ENCODE data around the gene WBP1.
"Not testable (repeated sequence)": the region's sequence is repeated elsewhere in the genome, so short reads cannot be mapped to it uniquely, and the experiment has no call there.

WBP1 gene

DNA sequence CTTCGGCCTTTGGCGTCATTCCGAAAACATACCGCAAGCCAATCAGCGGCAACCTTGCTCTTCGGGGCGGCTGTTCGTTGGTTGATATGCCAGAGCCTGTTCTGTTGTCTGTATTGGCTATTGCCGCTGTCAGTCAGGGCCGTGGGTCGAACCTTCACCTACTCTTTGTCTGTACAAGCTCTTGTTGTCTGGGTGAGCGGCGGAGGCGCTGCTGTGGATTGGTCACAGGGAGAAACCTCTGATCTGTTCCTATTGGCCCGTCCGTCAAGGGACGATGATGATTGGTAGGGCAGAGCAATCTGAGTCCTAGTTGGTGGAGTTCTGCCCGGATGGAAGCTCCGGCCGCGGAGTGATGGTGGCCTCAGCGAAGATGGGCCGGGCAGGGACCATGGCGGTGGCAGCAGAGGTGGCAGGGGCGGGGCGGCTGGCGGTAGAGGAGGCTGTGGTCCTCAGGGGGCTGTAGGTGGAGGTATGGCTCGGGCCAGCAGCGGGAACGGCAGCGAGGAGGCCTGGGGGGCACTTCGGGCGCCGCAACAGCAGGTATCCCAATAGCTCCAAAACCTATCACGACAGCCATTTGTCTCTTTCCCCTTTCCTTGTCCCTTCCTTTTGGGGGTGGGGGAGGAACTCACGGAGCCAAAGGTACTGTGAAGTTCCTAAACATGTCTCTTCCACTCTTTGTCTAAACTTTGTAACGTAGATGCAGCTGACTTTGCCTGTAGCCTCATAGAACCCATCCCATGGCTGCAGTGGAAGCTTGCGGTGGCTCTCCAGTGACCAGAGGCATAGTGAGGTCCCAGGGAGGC, at the start of gene WBP1:
Gene WBP1 (plus strand): TSS at position 307 of the 806 bp plus-strand sequence. CDS start 165 bp downstream, at position 472.
- DNase-seq: peak; percentile 100

GRCh38 chr2:74413001-74413698, 45.1 kb upstream of the WBP1 start:
- no peak for DNase-seq

GRCh38 chr2:74414441-74414840, 43.8 kb upstream of the WBP1 start:
- DNase-seq: no peak

DNA sequence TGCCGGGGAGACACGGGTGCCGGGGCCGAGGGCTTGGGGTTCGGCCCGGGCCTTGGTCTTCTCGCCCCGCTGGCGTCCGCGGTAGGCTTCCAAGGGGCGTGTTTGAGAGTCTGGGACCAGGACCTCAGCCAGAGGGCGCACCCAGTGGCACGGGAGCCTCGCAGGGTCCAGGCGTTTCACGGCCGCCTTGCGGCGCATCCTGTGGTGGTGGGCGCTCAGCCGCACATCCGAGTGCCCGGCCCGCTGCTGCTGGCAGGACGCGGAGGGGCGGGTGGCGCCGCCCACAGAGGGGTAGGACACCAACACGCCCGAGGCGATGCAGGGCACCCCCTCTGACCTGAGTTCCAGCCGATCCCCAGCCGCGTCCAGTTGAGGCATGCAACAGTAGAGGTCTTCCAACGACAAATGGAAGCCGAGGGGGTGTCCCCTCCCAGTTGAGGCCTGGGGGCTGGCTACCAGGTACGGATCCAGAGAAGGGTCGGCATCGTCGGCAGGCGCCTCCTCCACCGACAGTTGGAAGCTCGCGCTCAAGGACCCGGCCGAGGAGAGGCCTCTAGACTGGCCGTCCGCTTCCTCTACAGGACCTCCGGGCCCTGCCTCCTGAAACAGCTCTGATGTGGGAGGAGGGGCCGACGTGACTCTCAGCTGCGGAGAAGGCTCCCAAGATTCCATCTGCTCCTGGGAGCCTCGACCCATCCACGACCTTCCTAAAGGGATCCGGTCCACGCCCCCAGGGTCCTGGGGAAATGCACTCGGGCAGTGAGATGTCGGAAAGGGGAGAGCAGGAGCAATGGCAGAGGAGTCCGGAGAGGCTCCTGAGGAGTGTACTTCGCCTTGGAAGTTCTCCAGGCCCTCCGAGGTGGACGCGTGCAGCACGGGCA, 43.1 kb upstream of the WBP1 start:
- DNase-seq: no peak

DNA sequence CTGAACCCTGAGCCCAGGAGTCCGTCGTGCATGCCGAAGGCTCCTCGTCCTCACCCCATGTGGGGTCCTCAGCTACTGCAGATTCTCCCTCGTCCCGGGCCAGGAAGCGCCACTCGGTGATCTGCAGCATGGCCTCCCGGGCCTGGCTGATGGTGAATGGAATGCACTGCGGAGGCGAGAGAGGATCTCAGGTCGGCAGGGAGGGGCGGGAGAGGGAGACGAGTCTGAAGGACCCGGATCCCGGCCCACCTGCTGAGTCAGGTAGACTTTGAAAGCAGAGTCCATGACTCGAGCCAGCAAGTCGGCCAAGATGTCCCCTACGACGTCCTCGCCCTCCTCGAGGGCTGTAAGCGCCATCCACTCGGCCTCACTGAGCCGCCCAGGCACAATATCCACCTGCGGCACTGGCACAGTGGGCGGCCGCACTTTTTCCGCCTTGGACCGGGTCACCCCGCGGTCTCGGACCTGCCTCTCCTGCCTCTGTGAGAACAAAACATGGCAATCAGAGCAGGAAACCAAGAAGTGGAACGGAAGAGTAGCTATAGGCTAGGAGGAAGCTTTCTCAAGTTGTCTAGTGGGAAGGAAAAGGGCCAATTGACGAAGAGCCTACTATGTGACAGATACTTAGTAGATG, 42.4 kb upstream of the WBP1 start:
- DNase-seq: no peak

GRCh38 chr2:74416778-74417177, 41.5 kb upstream of the WBP1 start:
- DNase-seq: no peak

DNA sequence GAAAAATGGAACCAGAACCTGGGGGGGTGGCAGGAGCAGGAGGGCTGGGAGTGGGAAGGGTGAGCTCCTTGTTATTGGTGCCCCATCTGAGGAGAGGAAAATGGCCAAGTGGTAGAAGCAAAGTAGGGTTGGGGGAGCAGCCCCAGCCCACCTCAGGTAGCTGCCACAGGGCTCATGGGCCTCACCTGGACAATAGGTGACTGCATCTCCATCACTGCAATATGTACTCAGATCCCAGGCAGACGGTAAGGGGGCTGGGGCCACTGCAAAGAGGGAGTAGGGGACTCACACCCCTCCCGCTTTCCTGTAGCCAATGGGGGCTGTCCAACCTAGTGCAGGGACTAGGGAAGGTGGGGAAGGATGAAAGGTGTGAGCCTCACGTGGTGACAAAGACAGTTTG, 41.0 kb upstream of the WBP1 start:
- no peak for DNase-seq

- DNase-seq: no peak
Observed at GRCh38 chr2:74417763-74418162, 40.5 kb upstream of the WBP1 start.

DNA sequence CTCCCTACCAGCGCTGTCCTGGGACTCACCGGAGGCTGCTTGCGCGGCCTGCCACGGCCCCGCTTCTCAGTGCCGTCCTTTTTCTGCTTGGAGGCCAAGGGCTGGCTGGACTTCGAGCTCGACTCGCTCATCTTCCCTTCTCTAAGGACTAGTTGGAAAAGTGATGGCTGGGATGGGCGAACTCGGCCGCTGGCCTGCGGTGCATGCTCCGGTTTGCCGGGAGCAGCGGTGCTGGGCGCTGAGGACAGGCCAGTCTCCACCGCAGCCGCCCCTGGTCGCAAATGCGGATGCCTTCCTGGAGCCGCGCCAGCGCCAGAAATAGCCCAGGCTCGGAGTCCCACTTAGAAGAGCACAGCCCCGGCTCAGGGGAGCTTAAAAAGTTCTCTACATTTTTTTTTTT, 39.9 kb upstream of the WBP1 start:
- no peak for DNase-seq

DNA sequence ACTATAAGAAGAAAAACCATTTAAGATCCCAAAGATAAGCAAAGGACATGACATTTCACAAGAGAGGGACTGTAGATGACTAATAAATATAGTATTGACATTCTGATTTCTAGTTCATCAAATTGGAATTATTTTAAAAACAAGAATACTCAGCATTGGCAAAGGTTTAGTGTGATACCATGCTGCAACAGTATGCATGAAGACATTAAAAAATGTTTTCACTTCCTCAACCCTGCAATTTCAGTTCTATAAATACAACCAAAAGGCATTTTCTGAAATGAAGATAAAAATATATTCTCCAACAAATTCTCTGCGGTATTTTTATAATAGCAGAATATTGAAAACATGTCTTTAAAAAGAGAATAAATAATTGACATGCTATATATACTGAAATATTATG, 38.9 kb upstream of the WBP1 start:
- no peak for DNase-seq

DNA sequence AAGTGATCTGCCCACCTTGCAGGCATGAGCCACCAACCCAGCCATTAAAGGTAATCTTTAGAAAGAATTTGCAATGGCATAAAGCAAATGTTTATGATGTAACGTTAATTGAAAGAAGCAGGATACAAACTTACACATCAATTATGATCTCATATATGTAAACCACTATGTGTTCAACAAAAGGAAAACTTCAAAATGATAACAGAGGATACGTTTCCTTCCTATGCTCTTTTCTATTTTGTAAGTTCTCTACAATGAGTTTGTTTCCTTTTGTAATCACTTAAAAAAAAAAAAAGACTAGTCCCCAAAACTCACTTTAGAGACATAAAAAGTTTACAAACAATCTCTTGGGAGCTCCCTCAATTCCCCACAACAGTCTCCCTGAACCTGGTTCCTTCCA, 38.2 kb upstream of the WBP1 start:
- no peak for DNase-seq

DNA sequence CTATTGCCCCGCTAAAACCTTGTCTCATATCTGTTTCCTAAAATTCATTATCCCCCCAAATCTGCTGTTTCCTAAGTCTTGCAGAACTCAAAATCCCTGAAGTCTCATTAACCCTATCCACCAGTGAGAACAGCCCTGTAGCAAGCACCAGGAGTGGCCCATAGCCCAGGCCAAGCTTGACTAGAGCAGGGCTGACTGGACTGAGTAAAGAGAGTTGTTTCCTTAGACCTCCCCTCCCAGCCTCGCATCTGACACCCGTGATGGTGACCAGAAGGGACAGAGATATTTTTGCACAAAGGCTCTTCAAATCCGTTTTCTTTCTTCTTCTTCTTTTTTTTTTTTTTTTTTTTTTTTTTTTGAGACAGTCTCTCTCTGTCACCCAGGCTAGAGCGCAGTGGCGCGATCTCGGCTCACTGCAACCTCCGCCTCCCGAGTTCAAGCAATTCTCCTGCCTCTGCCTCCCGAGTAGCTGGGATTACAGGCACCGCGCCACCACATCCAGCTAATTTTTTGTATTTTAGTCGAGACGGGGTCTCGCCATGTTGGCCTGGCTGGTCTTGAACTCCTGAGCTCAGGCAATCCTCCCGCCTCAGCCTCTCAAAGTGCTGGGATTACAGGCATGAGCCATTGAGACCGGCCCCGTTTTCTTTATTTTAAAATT, 37.7 kb upstream of the WBP1 start:
- DNase-seq: not testable (repeated sequence)

- DNase-seq: peak; percentile 95
Observed at GRCh38 chr2:74421221-74421870, 36.9 kb upstream of the WBP1 start, which contains the start of the genes C2orf81 and WDR54. Gene C2orf81 (minus strand): TSS chr2:74421619. CDS start chr2:74421560, 59 bp downstream. Gene WDR54 (plus strand): TSS chr2:74421730. CDS start chr2:74422154, 424 bp downstream.

- DNase-seq: no peak
Observed at GRCh38 chr2:74423231-74424095, 34.8 kb upstream of the WBP1 start.

DNA sequence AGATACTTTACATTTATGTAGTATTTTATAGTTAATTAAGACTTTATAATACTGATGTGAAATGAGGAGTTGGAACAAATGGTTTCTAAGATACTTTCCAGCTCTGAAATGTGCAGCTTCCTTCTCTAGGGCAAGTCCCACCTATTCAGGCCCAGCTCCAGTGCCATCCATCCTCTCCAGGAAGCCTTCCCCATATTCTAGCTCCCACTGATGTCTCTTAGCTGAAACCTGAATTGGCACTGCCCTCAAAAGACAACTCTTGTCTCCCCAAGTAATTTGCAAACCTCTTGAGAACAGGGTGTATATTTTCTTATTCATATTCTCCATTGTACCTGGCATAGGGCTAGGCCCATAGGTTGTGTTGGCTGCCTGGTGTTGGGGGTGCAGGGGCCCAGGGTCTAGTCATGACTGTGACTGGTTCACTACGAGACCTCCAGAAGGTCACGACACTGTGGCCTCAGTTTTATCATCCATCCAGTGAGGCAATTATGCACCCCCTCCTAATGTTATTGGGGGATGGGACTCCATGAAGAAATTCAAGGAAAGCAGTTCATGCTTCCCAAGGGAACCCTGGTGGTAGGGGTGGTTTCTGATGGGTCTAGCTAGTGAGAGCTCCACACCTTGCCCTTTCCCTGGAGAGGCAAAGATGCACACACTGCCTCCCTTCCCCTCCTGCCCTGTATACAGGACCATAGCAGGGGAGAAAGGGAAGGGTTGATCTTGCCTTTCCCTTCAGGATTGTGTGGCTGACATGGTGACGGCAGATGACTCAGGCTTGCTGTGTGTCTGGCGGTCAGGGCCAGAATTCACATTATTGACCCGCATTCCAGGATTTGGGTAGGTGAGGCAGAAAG, 33.9 kb upstream of the WBP1 start:
- no peak for DNase-seq

DNA sequence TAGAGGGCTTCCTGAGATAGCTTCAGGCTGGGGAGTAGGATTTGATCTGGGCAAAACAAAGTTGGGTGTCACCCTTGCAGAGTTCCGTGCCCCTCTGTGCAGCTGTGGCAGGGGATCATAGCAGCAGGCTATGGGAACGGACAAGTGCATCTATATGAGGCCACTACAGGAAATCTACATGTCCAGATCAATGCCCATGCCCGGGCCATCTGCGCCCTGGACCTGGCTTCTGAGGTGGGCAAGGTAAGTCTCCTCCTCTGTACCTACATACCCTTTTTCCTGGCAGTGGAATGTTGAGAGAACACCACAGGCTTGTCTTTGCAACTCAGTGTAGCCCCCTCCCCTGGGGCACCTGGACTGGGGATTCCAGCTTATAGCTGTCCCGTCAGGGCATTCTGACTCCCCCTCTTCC, 33.2 kb upstream of the WBP1 start:
- no peak for DNase-seq

DNA sequence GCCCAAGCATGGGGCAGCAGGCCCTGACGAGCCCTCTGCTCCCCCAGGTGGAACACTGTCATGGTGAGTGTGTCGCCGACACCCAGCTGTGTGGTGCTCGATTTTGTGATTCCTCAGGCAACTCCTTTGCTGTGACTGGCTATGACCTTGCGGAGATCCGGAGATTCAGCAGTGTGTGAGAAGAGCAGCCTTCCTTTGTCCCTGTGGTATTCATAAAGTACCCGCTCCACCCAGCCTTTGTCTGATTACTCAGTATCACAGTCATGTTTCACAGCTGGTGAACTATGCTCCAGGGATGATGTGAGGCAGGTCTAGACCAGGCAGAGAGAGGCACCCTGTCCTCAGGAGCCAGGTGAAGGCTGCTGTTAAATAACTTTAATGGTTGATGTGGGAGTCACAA, 32.7 kb upstream of the WBP1 start:
- DNase-seq: no peak

- DNase-seq: no peak
Observed at GRCh38 chr2:74426181-74426758, 32.0 kb upstream of the WBP1 start.

DNA sequence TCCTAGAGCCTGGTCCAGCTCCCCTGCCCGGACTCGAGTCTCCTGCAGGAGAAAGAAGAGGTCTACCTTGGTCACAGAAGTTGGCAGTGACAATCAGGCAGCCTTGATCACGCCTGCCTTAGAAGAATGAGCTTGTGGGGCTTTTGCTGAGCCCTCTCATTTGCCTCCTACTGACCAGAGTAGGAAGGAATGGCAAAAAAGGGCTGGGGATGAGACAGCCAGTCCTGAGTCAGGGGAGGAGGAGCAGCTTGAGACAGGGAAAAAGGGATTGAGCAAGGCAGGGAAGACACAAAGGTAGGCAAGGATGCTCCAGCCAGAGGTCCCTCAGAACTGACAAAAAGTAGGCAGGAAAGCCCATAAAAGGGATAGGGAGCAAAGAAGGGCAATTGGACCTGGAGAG, 30.7 kb upstream of the WBP1 start:
- no peak for DNase-seq
